SK-N-SH treated with all-trans-retinoic acid at 6 μM for 48 hours (cell line): ENCODE measurements around the gene PUDP.

Source experiments
- ARNTL ChIP-seq: fragments of 450-650 bp; formaldehyde crosslinking; IDR thresholded peaks from 2 replicates; pipeline ENCODE4 v1.5.0; 2020; ENCODE audit warnings: low read depth, mild to moderate bottlenecking, moderate library complexity, borderline replicate concordance
- ISL1 ChIP-seq: fragments of 250-450 bp; sonication (Bioruptor Pico); IDR thresholded peaks from 2 replicates; pipeline ENCODE4 v2.1.2; 2022; ENCODE audit warnings: mild to moderate bottlenecking, moderate library complexity
- OSR1 ChIP-seq: fragments of 250-450 bp; sonication (Bioruptor Pico); IDR thresholded peaks from 2 replicates; pipeline ENCODE4 v1.8.0; 2022; ENCODE audit warnings: moderate library complexity, mild to moderate bottlenecking, inconsistent platforms
- PPARA ChIP-seq: fragments of 250-450 bp; sonication (Bioruptor Pico); IDR thresholded peaks from 2 replicates; pipeline ENCODE4 v1.5.0; 2020; ENCODE audit warnings: mild to moderate bottlenecking, borderline replicate concordance
- ZFP30 ChIP-seq: fragments of 450-650 bp; formaldehyde crosslinking; IDR thresholded peaks from 2 replicates; pipeline ENCODE4 v1.5.0; 2022; ENCODE audit warnings: mild to moderate bottlenecking, moderate library complexity
- TF ChIP-seq, protein P1 (sequence below): fragments of 250-450 bp; sonication (Bioruptor Pico); IDR thresholded peaks from 2 replicates; pipeline ENCODE4 v1.8.0; 2020; ENCODE audit warnings: mild to moderate bottlenecking, moderate library complexity, borderline replicate concordance

DNA sequence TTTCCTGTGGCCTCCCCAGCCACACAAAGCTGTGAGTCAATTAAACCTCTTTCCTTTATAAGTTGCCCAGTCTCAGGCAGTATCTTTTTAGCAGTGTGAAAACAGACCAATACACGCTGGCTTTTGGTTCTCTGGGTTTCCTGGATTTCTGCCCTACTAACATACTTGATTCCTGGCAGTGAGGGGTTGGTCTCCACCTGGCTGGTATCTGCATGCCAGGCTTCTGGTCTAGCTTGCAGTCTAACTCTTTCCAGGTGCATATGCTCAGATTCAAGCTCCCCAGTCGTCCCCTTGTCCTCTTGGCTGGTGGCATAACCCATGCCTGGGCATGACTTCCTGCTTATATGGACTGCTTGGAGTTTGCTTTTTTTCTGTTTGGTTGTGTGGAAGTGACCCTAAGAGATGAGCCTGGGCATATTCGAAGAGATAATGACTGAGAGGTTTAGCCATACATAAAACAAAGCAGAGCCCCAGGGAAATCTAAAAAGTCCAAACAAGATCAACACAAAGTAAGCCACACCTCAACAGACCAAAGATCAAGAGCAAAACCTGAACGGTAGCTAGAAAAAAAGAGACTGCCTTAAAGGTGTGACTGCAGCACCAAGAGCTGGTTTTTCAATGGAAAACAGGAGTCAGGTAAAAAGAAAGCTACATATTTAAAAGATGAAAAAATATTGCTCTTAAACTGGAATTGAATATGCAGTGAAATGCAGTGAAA lies 102.6 kb downstream of the PUDP start:
- TF ChIP-seq ZFP30 (CRISPR knock-in tag) (no peak), ISL1 (CRISPR knock-in tag) (no peak), ARNTL (no peak), OSR1 (CRISPR knock-in tag) (no peak), PPARA (CRISPR knock-in tag) (no peak)
- TF ChIP-seq, protein P1, sequence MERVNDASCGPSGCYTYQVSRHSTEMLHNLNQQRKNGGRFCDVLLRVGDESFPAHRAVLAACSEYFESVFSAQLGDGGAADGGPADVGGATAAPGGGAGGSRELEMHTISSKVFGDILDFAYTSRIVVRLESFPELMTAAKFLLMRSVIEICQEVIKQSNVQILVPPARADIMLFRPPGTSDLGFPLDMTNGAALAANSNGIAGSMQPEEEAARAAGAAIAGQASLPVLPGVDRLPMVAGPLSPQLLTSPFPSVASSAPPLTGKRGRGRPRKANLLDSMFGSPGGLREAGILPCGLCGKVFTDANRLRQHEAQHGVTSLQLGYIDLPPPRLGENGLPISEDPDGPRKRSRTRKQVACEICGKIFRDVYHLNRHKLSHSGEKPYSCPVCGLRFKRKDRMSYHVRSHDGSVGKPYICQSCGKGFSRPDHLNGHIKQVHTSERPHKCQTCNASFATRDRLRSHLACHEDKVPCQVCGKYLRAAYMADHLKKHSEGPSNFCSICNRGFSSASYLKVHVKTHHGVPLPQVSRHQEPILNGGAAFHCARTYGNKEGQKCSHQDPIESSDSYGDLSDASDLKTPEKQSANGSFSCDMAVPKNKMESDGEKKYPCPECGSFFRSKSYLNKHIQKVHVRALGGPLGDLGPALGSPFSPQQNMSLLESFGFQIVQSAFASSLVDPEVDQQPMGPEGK: no peak
